Neural progenitor cell (in vitro differentiated cells): ENCODE results near the gene CHADL. TPM values are rescaled to one million over a fixed set of nuclear protein-coding genes. Genes with fewer than 3 reads are reported as not detected.

Source experiments
- DNase-seq: peaks from one replicate; pipeline ENCODE4 v3.0.0-alpha.2; 2016; ENCODE audit warnings: low spot score
- H2AFZ ChIP-seq: fragments of 200-600 bp; sonication (generic); replicated peaks from 2 replicates; pipeline ENCODE4 v1.6.1; 2016; ENCODE audit warnings: antibody characterized with exemption
- H3F3A ChIP-seq: fragments of 200-600 bp; sonication (generic); 2 replicates; pipeline ENCODE4 v1.6.1; 2016; ENCODE audit warnings: antibody characterized with exemption, low read depth
- H3K27ac ChIP-seq: fragments of 200-600 bp; sonication (generic); 2 replicates; pipeline ENCODE4 v1.5.1; 2016; ENCODE audit warnings: mild to moderate bottlenecking
- H3K27me3 ChIP-seq: fragments of 200-600 bp; sonication (generic); 2 replicates; pipeline ENCODE4 v1.6.1; 2016; ENCODE audit warnings: mild to moderate bottlenecking, moderate library complexity
- H3K36me3 ChIP-seq: fragments of 200-600 bp; sonication (generic); 2 replicates; pipeline ENCODE4 v1.5.1; 2016
- H3K4me1 ChIP-seq: fragments of 200-600 bp; sonication (generic); 2 replicates; pipeline ENCODE4 v1.6.1; 2016; ENCODE audit warnings: mixed run types
- H3K4me2 ChIP-seq: fragments of 200-600 bp; sonication (generic); 2 replicates; pipeline ENCODE4 v1.6.1; 2016
- H3K4me3 ChIP-seq: fragments of 200-600 bp; sonication (generic); 2 replicates; pipeline ENCODE4 v1.5.1; 2016
- H3K79me2 ChIP-seq: fragments of 200-600 bp; sonication (generic); 2 replicates; pipeline ENCODE4 v1.6.1; 2016; ENCODE audit warnings: low read depth
- H3K9ac ChIP-seq: fragments of 200-600 bp; sonication (generic); 2 replicates; pipeline ENCODE4 v1.6.1; 2016
- H3K9me3 ChIP-seq: fragments of 200-600 bp; sonication (generic); 2 replicates; pipeline ENCODE4 v1.5.1; 2016; ENCODE audit warnings: low read depth
- H4K20me1 ChIP-seq: fragments of 200-600 bp; sonication (generic); 2 replicates; pipeline ENCODE4 v1.6.1; 2016; ENCODE audit warnings: low read depth
- H3K27ac Mint-ChIP-seq: 3 replicates; pipeline ENCODE4 v1.8.0; 2021; ENCODE audit warnings: mixed read lengths
- H3K27me3 Mint-ChIP-seq: 2 replicates; pipeline ENCODE4 v1.8.0; 2022; ENCODE audit warnings: low read depth, mild to moderate bottlenecking, inconsistent platforms, moderate library complexity, mixed read lengths; ENCODE audit not compliant: insufficient read depth
- H3K36me3 Mint-ChIP-seq: 3 replicates; pipeline ENCODE4 v1.8.0; 2021; ENCODE audit warnings: mixed read lengths
- H3K4me1 Mint-ChIP-seq: 3 replicates; pipeline ENCODE4 v1.8.0; 2021; ENCODE audit warnings: mixed read lengths
- H3K4me3 Mint-ChIP-seq: 3 replicates; pipeline ENCODE4 v1.8.0; 2021; ENCODE audit warnings: mild to moderate bottlenecking, moderate library complexity, mixed read lengths
- H3K9me3 Mint-ChIP-seq: 3 replicates; pipeline ENCODE4 v1.8.0; 2020; ENCODE audit warnings: mixed read lengths
- EZH2 ChIP-seq: fragments of 200-600 bp; sonication (generic); IDR thresholded peaks from 2 replicates; pipeline ENCODE4 v1.6.1; 2017; ENCODE audit warnings: antibody characterized with exemption, mild to moderate bottlenecking, moderate library complexity
- EZH2phosphoT487 ChIP-seq: fragments of 200-600 bp; sonication (generic); IDR thresholded peaks from 2 replicates; pipeline ENCODE4 v1.6.1; 2017; ENCODE audit warnings: antibody characterized with exemption
- total RNA-seq: library from RNA; depleted of rRNA; stranded (reverse); fragments of >200 nt; gene quantifications from 2 replicates; pipeline ENCODE4 v1.2.3, GENCODE V29; 2015; ENCODE audit warnings: low replicate concordance
- TF ChIP-seq, protein P1 (sequence below): fragments of 200-600 bp; sonication (generic); IDR thresholded peaks from 2 replicates; pipeline ENCODE4 v1.5.1; 2017; ENCODE audit warnings: antibody characterized with exemption, mild to moderate bottlenecking

Gene CHADL
- total RNA-seq, 1 donor from 2014 or later: not detected

DNA sequence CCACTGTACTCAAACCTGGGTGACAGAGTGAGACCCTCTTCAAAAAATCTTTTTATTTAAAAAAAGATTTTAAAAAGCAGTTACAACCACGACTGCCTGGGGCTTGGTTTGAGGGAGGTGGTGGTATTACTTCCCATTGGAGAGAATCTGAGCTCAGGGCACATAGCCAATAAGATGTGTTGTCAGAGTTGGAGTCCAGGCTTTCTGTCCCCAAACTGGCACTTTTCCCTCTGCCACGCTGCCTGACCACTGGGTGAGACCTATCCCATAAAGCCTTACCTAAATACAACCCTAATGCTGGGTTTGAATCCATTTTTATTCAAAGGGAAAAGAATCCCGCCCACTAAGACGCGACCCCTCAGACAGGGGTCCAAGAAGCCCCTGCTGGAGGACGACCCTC, 11.5 kb downstream of the CHADL start:
- Mint-ChIP-seq H3K36me3 (peaks cover 3% of the 10 kb centered on the region), H3K9me3 (no peaks in the 10 kb centered on the region), H3K27ac (no peak overlapping the region), H3K27me3 (peaks cover 2% of the 10 kb centered on the region), H3K4me3 (no peak overlapping the region), H3K4me1 (no peaks in the 10 kb centered on the region)
- no peaks in the 10 kb centered on the region for H4K20me1 ChIP-seq
- no peaks in the 10 kb centered on the region for H3K79me2 ChIP-seq
- no peak overlapping the region for H3K27ac ChIP-seq
- no peaks in the 10 kb centered on the region for H3K4me1 ChIP-seq
- TF ChIP-seq EZH2phosphoT487: no peak
- no peak for TF ChIP-seq EZH2
- TF ChIP-seq, protein P1, sequence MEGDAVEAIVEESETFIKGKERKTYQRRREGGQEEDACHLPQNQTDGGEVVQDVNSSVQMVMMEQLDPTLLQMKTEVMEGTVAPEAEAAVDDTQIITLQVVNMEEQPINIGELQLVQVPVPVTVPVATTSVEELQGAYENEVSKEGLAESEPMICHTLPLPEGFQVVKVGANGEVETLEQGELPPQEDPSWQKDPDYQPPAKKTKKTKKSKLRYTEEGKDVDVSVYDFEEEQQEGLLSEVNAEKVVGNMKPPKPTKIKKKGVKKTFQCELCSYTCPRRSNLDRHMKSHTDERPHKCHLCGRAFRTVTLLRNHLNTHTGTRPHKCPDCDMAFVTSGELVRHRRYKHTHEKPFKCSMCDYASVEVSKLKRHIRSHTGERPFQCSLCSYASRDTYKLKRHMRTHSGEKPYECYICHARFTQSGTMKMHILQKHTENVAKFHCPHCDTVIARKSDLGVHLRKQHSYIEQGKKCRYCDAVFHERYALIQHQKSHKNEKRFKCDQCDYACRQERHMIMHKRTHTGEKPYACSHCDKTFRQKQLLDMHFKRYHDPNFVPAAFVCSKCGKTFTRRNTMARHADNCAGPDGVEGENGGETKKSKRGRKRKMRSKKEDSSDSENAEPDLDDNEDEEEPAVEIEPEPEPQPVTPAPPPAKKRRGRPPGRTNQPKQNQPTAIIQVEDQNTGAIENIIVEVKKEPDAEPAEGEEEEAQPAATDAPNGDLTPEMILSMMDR: no peak
- H3K4me3 ChIP-seq: no peak overlapping the region
- H3K36me3 ChIP-seq: no peaks in the 10 kb centered on the region
- H3K4me2 ChIP-seq: no peak overlapping the region
- no peak overlapping the region for H3K9ac ChIP-seq
- no peak for DNase-seq
- no peaks in the 10 kb centered on the region for H3K27me3 ChIP-seq
- H2AFZ ChIP-seq: no peak overlapping the region
- H3F3A ChIP-seq: no peaks in the 10 kb centered on the region
- no peaks in the 10 kb centered on the region for H3K9me3 ChIP-seq

DNA sequence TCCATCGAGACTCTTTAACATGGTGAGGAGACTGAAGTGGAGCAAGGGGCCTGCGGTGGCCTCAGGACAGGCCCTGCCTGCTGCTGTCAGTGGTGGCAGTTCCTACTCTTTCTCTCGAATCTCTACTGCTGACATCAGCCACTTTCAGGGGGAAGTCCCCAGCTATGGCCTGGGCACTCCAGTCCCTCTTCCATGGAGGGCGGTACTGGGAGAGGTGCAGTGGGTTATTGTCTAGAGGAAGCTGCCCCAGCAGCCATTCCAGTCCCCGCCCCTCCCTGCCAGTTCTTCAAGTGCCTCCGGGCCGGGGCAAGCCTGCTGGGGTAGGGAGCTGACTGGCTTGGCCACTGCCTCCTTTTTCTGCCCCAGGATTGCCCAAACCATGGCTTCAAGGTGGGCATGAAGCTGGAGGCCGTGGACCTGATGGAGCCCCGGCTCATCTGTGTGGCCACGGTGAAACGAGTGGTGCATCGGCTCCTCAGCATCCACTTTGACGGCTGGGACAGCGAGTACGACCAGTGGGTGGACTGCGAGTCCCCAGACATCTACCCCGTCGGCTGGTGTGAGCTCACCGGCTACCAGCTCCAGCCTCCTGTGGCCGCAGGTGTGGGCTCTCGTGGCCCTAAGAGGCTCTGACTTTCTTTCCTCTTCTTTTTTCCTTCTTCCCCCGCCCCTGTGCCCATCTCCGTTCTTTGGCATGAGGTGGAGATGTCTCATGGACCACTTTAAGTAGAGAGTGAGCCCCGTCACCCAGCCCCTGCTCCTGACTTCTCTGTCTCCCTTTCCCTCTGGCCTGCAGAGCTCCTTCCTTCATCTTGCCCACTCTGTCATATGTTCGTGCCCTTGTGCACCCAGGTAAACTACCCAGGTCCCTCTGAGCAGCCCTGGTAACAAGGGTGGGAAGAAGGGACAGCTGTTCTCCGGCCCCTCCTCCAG, 13.7 kb downstream of the CHADL start:
- no peaks in the 10 kb centered on the region for H3K36me3 ChIP-seq

DNA sequence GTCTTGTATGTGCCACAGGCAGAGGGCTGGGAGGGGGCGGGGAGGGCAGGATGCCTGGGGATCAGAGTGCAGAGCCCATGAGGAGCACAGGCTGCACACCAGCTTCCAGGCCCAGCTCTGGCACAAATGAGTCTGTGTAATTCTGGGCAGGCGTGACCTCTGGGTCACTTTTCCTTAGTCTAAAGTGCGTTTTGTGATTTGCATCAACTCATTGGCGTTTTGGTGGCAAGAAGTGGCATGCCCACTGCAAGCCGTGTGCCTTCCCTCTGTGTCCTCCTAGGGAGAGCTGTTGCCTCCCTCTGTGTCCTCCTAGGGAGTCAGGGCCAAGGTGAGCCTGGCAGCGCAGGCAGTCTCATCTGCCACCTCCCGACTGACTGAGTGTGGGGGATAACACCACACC, 17.2 kb downstream of the CHADL start:
- Histone ChIP-seq H3K4me2 (no peak overlapping the region), H2AFZ (no peak overlapping the region), H3K27me3 (no peaks in the 10 kb centered on the region), H3K79me2 (no peaks in the 10 kb centered on the region), H3K36me3 (no peaks in the 10 kb centered on the region), H3K9me3 (no peaks in the 10 kb centered on the region), H3K4me1 (no peaks in the 10 kb centered on the region), H3K27ac (no peak overlapping the region), H4K20me1 (no peaks in the 10 kb centered on the region), H3K4me3 (no peak overlapping the region), H3K9ac (no peak overlapping the region), H3F3A (no peaks in the 10 kb centered on the region)
- no peak overlapping the region for H3K4me3 Mint-ChIP-seq
- peaks cover 12% of the 10 kb centered on the region for H3K36me3 Mint-ChIP-seq
- no peaks in the 10 kb centered on the region for H3K4me1 Mint-ChIP-seq
- H3K9me3 Mint-ChIP-seq: no peaks in the 10 kb centered on the region
- peaks cover 3% of the 10 kb centered on the region for H3K27me3 Mint-ChIP-seq
- no peak for DNase-seq
- TF ChIP-seq, protein P1: no peak
- TF ChIP-seq EZH2phosphoT487 (no peak), EZH2 (no peak)
- H3K27ac Mint-ChIP-seq: no peak overlapping the region

More for the DNA sequence above, 13.7 kb downstream of the CHADL start:
- Histone ChIP-seq H3K9ac (no peak overlapping the region), H3K79me2 (no peaks in the 10 kb centered on the region), H4K20me1 (no peaks in the 10 kb centered on the region), H3F3A (no peaks in the 10 kb centered on the region), H3K9me3 (no peaks in the 10 kb centered on the region), H3K4me1 (no peaks in the 10 kb centered on the region), H2AFZ (no peak overlapping the region), H3K4me3 (no peak overlapping the region), H3K4me2 (no peak overlapping the region), H3K27me3 (no peaks in the 10 kb centered on the region), H3K27ac (no peak overlapping the region)
- TF ChIP-seq EZH2 (no peak), EZH2phosphoT487 (no peak)
- TF ChIP-seq, protein P1: no peak
- Mint-ChIP-seq H3K27ac (no peak overlapping the region), H3K4me1 (no peaks in the 10 kb centered on the region), H3K4me3 (no peak overlapping the region), H3K9me3 (no peaks in the 10 kb centered on the region), H3K27me3 (peaks cover 2% of the 10 kb centered on the region), H3K36me3 (peaks cover 5% of the 10 kb centered on the region)
- no peak for DNase-seq
